ENCODE results near the gene BBX. TPM values are rescaled to one million over a fixed set of nuclear protein-coding genes. Genes with fewer than 3 reads are reported as not detected.

Gene BBX
- total and polyA plus RNA-seq, 2 of the 4 experiments (the other 2 are of a cell fraction) = 13.6 to 107 TPM

GRCh38 chr3:107637416-107638183 is 114.8 kb downstream of the BBX start:
- WGBS, 2 experiments (ENCODE audit: extremely low coverage in 2 of 2, insufficient read length in 1 of 2) = 100% methylated on average over 1 of the region's 5 CpGs; no CpG with 5 or more reads in 1 of the 2 experiments

More at GRCh38 chr3:107637416-107638183, 114.8 kb downstream of the BBX start:
- Histone ChIP-seq H4K20me1 (ENCODE audit: insufficient read depth, low read length) (no peaks in the 10 kb centered on the region), H3K14ac (replicated peaks; ENCODE audit: low read depth, low read length) (no peak overlapping the region), H3K23ac (ENCODE audit: low read depth, low read length) (no peak overlapping the region), H3K79me1 (ENCODE audit: low read depth in 1 of 2, low read length in 2 of 2) (peaks cover 3 to 14% of the 10 kb centered on the region in 2 experiments; a peak in 3 of 4 replicates), H3K56ac (ENCODE audit: extremely low read depth, insufficient read depth, low read length) (no peak overlapping the region), H3K9me1 (ENCODE audit: insufficient read depth, low read length) (no peaks in the 10 kb centered on the region), H3K4me1 (ENCODE audit: control insufficient read depth, insufficient read depth, low read length) (no peaks in the 10 kb centered on the region), H3K18ac (ENCODE audit: low read depth, low read length) (no peak overlapping the region), H4K8ac (ENCODE audit: low read depth in 2 of 2, low read length in 2 of 2) (no peak overlapping the region), H3K9me3 (ENCODE audit: control insufficient read depth, insufficient read depth, low read length) (no peaks in the 10 kb centered on the region), H4K91ac (ENCODE audit: insufficient read depth, low read depth, low read length) (no peak overlapping the region), H3K4me2 (ENCODE audit: low read depth, low read length) (no peak overlapping the region), H3K4ac (ENCODE audit: low read depth, low read length) (no peak overlapping the region), H2AK5ac (ENCODE audit: low read depth, low read length) (no peak overlapping the region), H2BK15ac (ENCODE audit: low read depth, low read length) (no peak overlapping the region), H3K9ac (ENCODE audit: low read depth, low read length) (no peak overlapping the region), H2BK5ac (ENCODE audit: low read depth, low read length, poor library complexity, severe bottlenecking) (no peak overlapping the region), H3K27ac (ENCODE audit: insufficient read depth, low read length) (no peak overlapping the region), H4K5ac (ENCODE audit: low read depth, low read length) (no peak overlapping the region), H2AFZ (replicated peaks; ENCODE audit: low read length, poor library complexity) (no peak overlapping the region), H2AK9ac (replicated peaks; ENCODE audit: low read depth, low read length, poor library complexity) (no peak overlapping the region), H2BK20ac (ENCODE audit: low read depth, low read length) (no peak overlapping the region), H3K4me3 (ENCODE audit: insufficient read depth, low read depth, low read length) (no peak overlapping the region), H3K27me3 (ENCODE audit: control insufficient read depth, insufficient read depth, low read length) (no peaks in the 10 kb centered on the region), H2BK120ac (ENCODE audit: low read depth, low read length) (no peak overlapping the region), H3K36me3 (ENCODE audit: control insufficient read depth, insufficient read depth, low read length) (no peaks in the 10 kb centered on the region)
- dilution Hi-C loops (cut with HindIII; ENCODE audit: low sequenced_read_pairs, unreplicated experiment) = no loop called here
- POLR2A ChIA-PET (ENCODE audit: unreplicated experiment) = no interaction called here
- in situ Hi-C loops (cut with MboI; ENCODE audit: low sequenced_read_pairs) = no loop called here
- ATAC-seq (ENCODE audit: low read depth) (no peak), DNase-seq (no peak)
- BruUV-seq (replicated peaks) = no TSS peak
- TF ChIP-seq MAFK (IDR thresholded peaks at IDR 0.05; ENCODE audit: low read depth, low read length) (no peak), CEBPB (IDR thresholded peaks at IDR 0.05; ENCODE audit: low read depth, low read length) (no peak), FOS (IDR thresholded peaks at IDR 0.05; ENCODE audit: low read depth, low read length) (no peak), MAZ (IDR thresholded peaks at IDR 0.05; ENCODE audit: borderline replicate concordance, low read depth, low read length) (no peak), NFE2L2 (IDR thresholded peaks at IDR 0.05; ENCODE audit: low read depth, low read length) (no peak), BHLHE40 (IDR thresholded peaks at IDR 0.05; ENCODE audit: low read depth, low read length) (no peak), RFX5 (IDR thresholded peaks at IDR 0.05; ENCODE audit: low read depth, low read length) (no peak), MXI1 (IDR thresholded peaks at IDR 0.05; ENCODE audit: borderline replicate concordance, low read depth, low read length) (no peak), RAD21 (IDR thresholded peaks at IDR 0.05; ENCODE audit: low read length) (no peak)
- TF ChIP-seq, protein P1, sequence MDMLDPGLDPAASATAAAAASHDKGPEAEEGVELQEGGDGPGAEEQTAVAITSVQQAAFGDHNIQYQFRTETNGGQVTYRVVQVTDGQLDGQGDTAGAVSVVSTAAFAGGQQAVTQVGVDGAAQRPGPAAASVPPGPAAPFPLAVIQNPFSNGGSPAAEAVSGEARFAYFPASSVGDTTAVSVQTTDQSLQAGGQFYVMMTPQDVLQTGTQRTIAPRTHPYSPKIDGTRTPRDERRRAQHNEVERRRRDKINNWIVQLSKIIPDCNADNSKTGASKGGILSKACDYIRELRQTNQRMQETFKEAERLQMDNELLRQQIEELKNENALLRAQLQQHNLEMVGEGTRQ (IDR thresholded peaks at IDR 0.05; ENCODE audit: low read depth, low read length) = no peak
- TF ChIP-seq, protein P2, sequence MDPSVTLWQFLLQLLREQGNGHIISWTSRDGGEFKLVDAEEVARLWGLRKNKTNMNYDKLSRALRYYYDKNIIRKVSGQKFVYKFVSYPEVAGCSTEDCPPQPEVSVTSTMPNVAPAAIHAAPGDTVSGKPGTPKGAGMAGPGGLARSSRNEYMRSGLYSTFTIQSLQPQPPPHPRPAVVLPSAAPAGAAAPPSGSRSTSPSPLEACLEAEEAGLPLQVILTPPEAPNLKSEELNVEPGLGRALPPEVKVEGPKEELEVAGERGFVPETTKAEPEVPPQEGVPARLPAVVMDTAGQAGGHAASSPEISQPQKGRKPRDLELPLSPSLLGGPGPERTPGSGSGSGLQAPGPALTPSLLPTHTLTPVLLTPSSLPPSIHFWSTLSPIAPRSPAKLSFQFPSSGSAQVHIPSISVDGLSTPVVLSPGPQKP (IDR thresholded peaks at IDR 0.05; ENCODE audit: borderline replicate concordance, low read depth, low read length) = no peak
- CTCF ChIA-PET = no interaction called here
- intact Hi-C loops (cut with micrococcal nuclease) = no loop called here

All from IMR-90 (cell line).